BJ (cell line): ENCODE results near the gene DDX31. TPM values are rescaled to one million over a fixed set of nuclear protein-coding genes. Genes with fewer than 3 reads are reported as not detected.

Source experiments
- CTCF ChIA-PET: fragments of 350-600 bp; formaldehyde crosslinking; extraction: SDS; loops from one replicate; lab custom pipeline; 2021; ENCODE audit warnings: antibody characterized with exemption, inconsistent platforms; lab: Yijun Ruan, JAX
- POLR2A ChIA-PET: fragments of 300-600 bp; sonication (Branson Sonifier 250); formaldehyde crosslinking; extraction: SDS; loops from one replicate; lab custom pipeline; 2021; ENCODE audit warnings: antibody characterized with exemption; lab: Charles Lee
- DNase-seq: peaks from one replicate; pipeline ENCODE4 v3.0.0-alpha.2; 2011; ENCODE audit warnings: low read depth
- H3K27me3 ChIP-seq: 2 replicates; pipeline ENCODE4 v1.6.0; 2011; ENCODE audit warnings: low read length; ENCODE audit not compliant: control insufficient read depth, insufficient read depth
- H3K36me3 ChIP-seq: 2 replicates; pipeline ENCODE4 v1.5.1; 2011; ENCODE audit warnings: low read length; ENCODE audit not compliant: control insufficient read depth, insufficient read depth
- H3K4me3 ChIP-seq: 2 replicates; pipeline ENCODE4 v1.5.1; 2011; ENCODE audit warnings: low read depth, mild to moderate bottlenecking, control low read depth, low read length
- CTCF ChIP-seq: IDR thresholded peaks from 2 replicates; pipeline ENCODE4 v1.5.1; 2011; ENCODE audit warnings: low read depth, mild to moderate bottlenecking, control low read depth, inconsistent platforms, low read length, moderate library complexity; ENCODE audit not compliant: insufficient read depth
- polyA plus RNA-seq: library from polyadenylated mRNA; depleted of rRNA; stranded (reverse); fragments of >200 nt; gene quantifications from 2 replicates; pipeline ENCODE4 v1.2.3, GENCODE V29; 2011

DDX31 gene
- polyA plus RNA-seq, 1 experiment, result 12.3 TPM

GRCh38 chr9:132674485-132674884 lies 4.7 kb upstream of the DDX31 start:
- TF ChIP-seq CTCF, result no peak
- CTCF ChIA-PET, result interaction anchor here (0.6 to 2.2 kb wide), 2 partner anchors 15 to 90 kb away, joined by 4 to 5 read pairs; no protein-coding TSS in a partner anchor
- H3K36me3 ChIP-seq, result peaks cover 11% of the 10 kb centered on the region
- POLR2A ChIA-PET, result no interaction called here
- DNase-seq, result no peak
- H3K4me3 ChIP-seq, result no peak overlapping the region
- no peaks in the 10 kb centered on the region for H3K27me3 ChIP-seq

DNA sequence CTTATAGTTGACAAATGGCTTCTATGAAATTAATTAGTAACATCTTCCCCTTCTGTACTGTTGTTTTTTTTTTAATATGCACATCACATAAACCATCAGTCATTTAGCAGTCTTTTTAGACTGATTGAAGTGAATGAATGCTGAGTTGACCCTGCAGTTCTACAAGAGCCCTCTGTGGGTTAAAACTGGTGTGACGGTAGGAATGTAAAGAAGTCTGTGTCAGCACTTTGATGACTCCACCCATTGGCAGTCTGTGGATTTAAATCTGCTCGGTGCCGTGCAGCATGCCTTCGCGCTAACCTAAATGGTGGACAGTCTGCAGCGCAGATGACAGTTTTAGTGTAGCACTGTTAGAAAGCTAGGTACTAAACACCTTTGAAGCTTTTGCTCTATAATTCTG lies 3.6 kb upstream of the DDX31 start:
- Histone ChIP-seq H3K4me3 (no peak overlapping the region), H3K36me3 (peaks cover 3% of the 10 kb centered on the region), H3K27me3 (no peaks in the 10 kb centered on the region)
- TF ChIP-seq CTCF, result peak; percentile 39
- no peak for DNase-seq
- ChIA-PET POLR2A (no interaction called here), CTCF (interaction anchor here (0.6 to 2.2 kb wide), 2 partner anchors 16 to 313 kb away, joined by 3 to 5 read pairs; no protein-coding TSS in a partner anchor)

DNA sequence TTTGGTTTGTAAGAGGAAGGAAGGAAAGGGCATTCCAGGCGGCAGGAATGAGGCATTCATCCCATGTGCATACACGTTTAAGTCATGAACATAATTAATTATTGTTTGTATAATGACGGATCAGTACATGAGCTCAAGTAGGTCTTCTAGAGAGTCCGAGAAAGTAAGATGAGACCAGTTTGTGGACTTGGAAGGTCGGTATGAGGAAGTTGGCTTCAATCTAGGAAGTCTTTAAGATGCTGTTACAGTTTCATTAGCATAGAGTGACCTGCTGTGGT lies 2.6 kb upstream of the DDX31 start:
- no peaks in the 10 kb centered on the region for H3K36me3 ChIP-seq
- ChIA-PET CTCF (interaction anchor here (1.2 kb wide), 1 partner anchor 127 kb away, joined by 3 read pairs; no protein-coding TSS in a partner anchor), POLR2A (no interaction called here)
- H3K27me3 ChIP-seq, result no peaks in the 10 kb centered on the region
- no peak overlapping the region for H3K4me3 ChIP-seq
- TF ChIP-seq CTCF, result 0 out of 2 replicates have a peak, but pooled peaks have one; percentile 31
- DNase-seq, result no peak

- H3K4me3 ChIP-seq, result peak overlapping the region; percentile 98
- no peaks in the 10 kb centered on the region for H3K36me3 ChIP-seq
- ChIA-PET CTCF (interaction anchor here (1.2 kb wide), 1 partner anchor 127 kb away, joined by 3 read pairs; no protein-coding TSS in a partner anchor), POLR2A (no interaction called here)
- no peak for TF ChIP-seq CTCF
- H3K27me3 ChIP-seq, result no peaks in the 10 kb centered on the region
- no peak for DNase-seq
Measured at GRCh38 chr9:132671620-132672412, 2.0 kb upstream of the DDX31 start.
